ENCODE results near the gene PCNX2. TPM values are rescaled to one million over a fixed set of nuclear protein-coding genes. Genes with fewer than 3 reads are reported as not detected.

Gene PCNX2
- total and polyA plus RNA-seq, 2 donors (not counting 3 experiments of a cell fraction or from before 2014, with no cell fraction given), result 6.6 to 11.0 TPM

GRCh38 chr1:233230011-233230410 lies 65.5 kb downstream of the PCNX2 start:
- H3K79me2 ChIP-seq (ENCODE audit: control insufficient read depth, insufficient read depth, low read length), result no peaks in the 10 kb centered on the region
- dilution Hi-C loops (cut with MboI; ENCODE audit: extremely low pct_ligation_motif_present, low sequenced_read_pairs) (no loop called here), intact Hi-C loops (cut with micrococcal nuclease) (loop anchor here (10.0 kb wide), 1 partner anchor 1505 kb away; no protein-coding TSS in a partner anchor)
- POLR2A ChIA-PET, result no interaction called here
- no peak overlapping the region for H2AFZ ChIP-seq (ENCODE audit: low read depth, low read length)
- FAIRE-seq, result no peak
- CTCF ChIA-PET, result no interaction called here
- no peaks in the 10 kb centered on the region for H3K4me1 ChIP-seq (ENCODE audit: control insufficient read depth, extremely low read depth, insufficient read depth, low read length)
- no TSS peak for BruUV-seq (replicated peaks)
- no peak for DNase-seq (ENCODE audit: low read depth, low spot score)
- no peak overlapping the region for H3K4me3 ChIP-seq (replicated peaks in 1 of 3; ENCODE audit: insufficient read depth in 1 of 3, low read depth in 1 of 3, low read length in 3 of 3)
- H3K9ac ChIP-seq (replicated peaks; ENCODE audit: extremely low read depth, insufficient read depth, low read length), result no peak overlapping the region
- no peaks in the 10 kb centered on the region for H3K36me3 ChIP-seq (ENCODE audit: control insufficient read depth in 2 of 2, extremely low read depth in 1 of 2, insufficient read depth in 2 of 2, low read length in 2 of 2)
- no peak overlapping the region for H3K4me2 ChIP-seq (ENCODE audit: insufficient read depth, low read length)
- H3K27me3 ChIP-seq (ENCODE audit: control insufficient read depth in 2 of 2, insufficient read depth in 2 of 2, low read length in 2 of 2), result no peaks in the 10 kb centered on the region
- no peaks in the 10 kb centered on the region for H3K9me3 ChIP-seq (replicated peaks; ENCODE audit: control insufficient read depth, insufficient read depth, low read length)
- no peaks in the 10 kb centered on the region for H3K9me1 ChIP-seq (replicated peaks; ENCODE audit: control insufficient read depth, extremely low read depth, insufficient read depth, low read length)
- no peaks in the 10 kb centered on the region for H4K20me1 ChIP-seq (replicated peaks; ENCODE audit: control insufficient read depth, extremely low read depth, insufficient read depth, low read length)
- TF ChIP-seq CTCF (IDR thresholded peaks at IDR 0.05; ENCODE audit: extremely low read depth in 1 of 2, insufficient read depth in 1 of 2, low read depth in 1 of 2, low read length in 2 of 2) (no peak), GATA2 (IDR thresholded peaks at IDR 0.05; ENCODE audit: insufficient read depth, insufficient read length, low read depth, low read length) (no peak), EZH2 (IDR thresholded peaks at IDR 0.05; ENCODE audit: borderline replicate concordance, low read depth, low read length, severe bottlenecking) (no peak), MYC (IDR thresholded peaks at IDR 0.05; ENCODE audit: low read depth, low read length) (no peak), FOS (IDR thresholded peaks at IDR 0.05; ENCODE audit: borderline replicate concordance, insufficient read depth, low read length) (no peak), POLR2AphosphoS5 (IDR thresholded peaks at IDR 0.05; ENCODE audit: insufficient read depth, low read depth, low read length) (no peak), JUN (IDR thresholded peaks at IDR 0.05; ENCODE audit: borderline replicate concordance, insufficient read depth, insufficient read length, low read depth) (no peak), POLR2A (IDR thresholded peaks at IDR 0.05; ENCODE audit: low read depth, low read length) (no peak)
- TF ChIP-seq, protein P1, sequence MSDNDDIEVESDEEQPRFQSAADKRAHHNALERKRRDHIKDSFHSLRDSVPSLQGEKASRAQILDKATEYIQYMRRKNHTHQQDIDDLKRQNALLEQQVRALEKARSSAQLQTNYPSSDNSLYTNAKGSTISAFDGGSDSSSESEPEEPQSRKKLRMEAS (IDR thresholded peaks at IDR 0.05; ENCODE audit: insufficient read depth, insufficient read length), result no peak
- no peak overlapping the region for H3K27ac ChIP-seq (ENCODE audit: insufficient read depth, low read depth, low read length)
